Osteoblast (primary cell): ENCODE results near the gene SPOP. TPM values are rescaled to one million over a fixed set of nuclear protein-coding genes. Genes with fewer than 3 reads are reported as not detected.
A peak's percentile ranks its signal among the peaks of the same experiment; 100 is the strongest.
"Not testable (repeated sequence)": the region's sequence is repeated elsewhere in the genome, so short reads cannot be mapped to it uniquely, and the experiment has no call there.

Experiments
- DNase-seq: peaks from one replicate; pipeline ENCODE4 v3.0.0; 2011; ENCODE audit warnings: low spot score, mixed read lengths; ENCODE audit not compliant: insufficient read length; ENCODE audit errors: missing footprints
- H2AFZ ChIP-seq: 2 replicates; pipeline ENCODE4 v1.6.0; 2011; ENCODE audit warnings: mild to moderate bottlenecking, low read length
- H3K27ac ChIP-seq: 2 replicates; pipeline ENCODE4 v1.5.1; 2011; ENCODE audit warnings: mild to moderate bottlenecking, low read depth, low read length, moderate library complexity
- H3K27me3 ChIP-seq: 2 replicates; pipeline ENCODE4 v1.6.0; 2012; ENCODE audit warnings: mild to moderate bottlenecking, control low read depth, inconsistent platforms, low read length, moderate library complexity; ENCODE audit not compliant: insufficient read depth
- H3K36me3 ChIP-seq: 2 replicates; pipeline ENCODE4 v1.5.1; 2011; ENCODE audit warnings: mild to moderate bottlenecking, low read length, control low read depth, moderate library complexity; ENCODE audit not compliant: insufficient read depth
- H3K4me1 ChIP-seq: 2 replicates; pipeline ENCODE4 v1.5.1; 2011; ENCODE audit warnings: mild to moderate bottlenecking, low read length, control low read depth, moderate library complexity; ENCODE audit not compliant: insufficient read depth
- H3K4me2 ChIP-seq: 2 replicates; pipeline ENCODE4 v1.6.0; 2011; ENCODE audit warnings: mild to moderate bottlenecking, low read length; ENCODE audit not compliant: insufficient read depth
- H3K4me3 ChIP-seq: fragments of 200-600 bp; sonication (generic); 3 replicates; pipeline ENCODE4 v1.5.1; 2012; ENCODE audit warnings: mild to moderate bottlenecking, low read length, inconsistent platforms; ENCODE audit not compliant: insufficient read depth
- H3K79me2 ChIP-seq: 2 replicates; pipeline ENCODE4 v1.6.0; 2012; ENCODE audit warnings: mild to moderate bottlenecking, low read length, control low read depth, inconsistent platforms; ENCODE audit not compliant: insufficient read depth
- H3K9me3 ChIP-seq: 2 replicates; pipeline ENCODE4 v1.5.1; 2011; ENCODE audit warnings: low read depth, low read length, control low read depth
- H4K20me1 ChIP-seq: 2 replicates; pipeline ENCODE4 v1.6.0; 2012; ENCODE audit warnings: mild to moderate bottlenecking, low read length, control low read depth; ENCODE audit not compliant: insufficient read depth
- total RNA-seq: library from RNA; depleted of rRNA; stranded (reverse); fragments of >200 nt; gene quantifications from 2 replicates; pipeline ENCODE4 v1.2.3, GENCODE V29; 2012
- TF ChIP-seq, protein P1 (sequence below): IDR thresholded peaks from 2 replicates; pipeline ENCODE4 v1.5.1; 2011; ENCODE audit warnings: mild to moderate bottlenecking, low read depth, low read length, moderate library complexity; ENCODE audit errors: extremely low read depth

The SPOP gene
- 55.7 and 61.6 TPM in 2 replicates for total RNA-seq

GRCh38 chr17:49677933-49678847 lies at the start of gene SPOP:
SPOP (minus strand) TSS chr17:49678097; CDS start chr17:49622810, 55,287 bp downstream.
- Histone ChIP-seq H3K79me2 (peaks cover 39% of the 10 kb centered on the region), H2AFZ (peak within 1 kb of the TSS; percentile 93), H3K27ac (peak within 1 kb of the TSS; percentile 84), H3K27me3 (peaks cover 5% of the 10 kb centered on the region), H3K9me3 (no peaks in the 10 kb centered on the region), H3K4me1 (peaks cover 9% of the 10 kb centered on the region), H3K36me3 (peaks cover 6% of the 10 kb centered on the region), H3K4me3 (peak within 1 kb of the TSS; percentile 71), H4K20me1 (peaks cover 16% of the 10 kb centered on the region), H3K4me2 (peak within 1 kb of the TSS; percentile 90)
- DNase-seq, result peak; percentile 98
- TF ChIP-seq, protein P1, sequence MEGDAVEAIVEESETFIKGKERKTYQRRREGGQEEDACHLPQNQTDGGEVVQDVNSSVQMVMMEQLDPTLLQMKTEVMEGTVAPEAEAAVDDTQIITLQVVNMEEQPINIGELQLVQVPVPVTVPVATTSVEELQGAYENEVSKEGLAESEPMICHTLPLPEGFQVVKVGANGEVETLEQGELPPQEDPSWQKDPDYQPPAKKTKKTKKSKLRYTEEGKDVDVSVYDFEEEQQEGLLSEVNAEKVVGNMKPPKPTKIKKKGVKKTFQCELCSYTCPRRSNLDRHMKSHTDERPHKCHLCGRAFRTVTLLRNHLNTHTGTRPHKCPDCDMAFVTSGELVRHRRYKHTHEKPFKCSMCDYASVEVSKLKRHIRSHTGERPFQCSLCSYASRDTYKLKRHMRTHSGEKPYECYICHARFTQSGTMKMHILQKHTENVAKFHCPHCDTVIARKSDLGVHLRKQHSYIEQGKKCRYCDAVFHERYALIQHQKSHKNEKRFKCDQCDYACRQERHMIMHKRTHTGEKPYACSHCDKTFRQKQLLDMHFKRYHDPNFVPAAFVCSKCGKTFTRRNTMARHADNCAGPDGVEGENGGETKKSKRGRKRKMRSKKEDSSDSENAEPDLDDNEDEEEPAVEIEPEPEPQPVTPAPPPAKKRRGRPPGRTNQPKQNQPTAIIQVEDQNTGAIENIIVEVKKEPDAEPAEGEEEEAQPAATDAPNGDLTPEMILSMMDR, result no peak

- Histone ChIP-seq H3K9me3 (no peaks in the 10 kb centered on the region), H3K4me1 (peaks cover 10% of the 10 kb centered on the region), H3K4me2 (no peak overlapping the region), H4K20me1 (peaks cover 4% of the 10 kb centered on the region), H2AFZ (no peak overlapping the region), H3K27ac (no peak overlapping the region), H3K27me3 (no peaks in the 10 kb centered on the region), H3K36me3 (no peaks in the 10 kb centered on the region), H3K79me2 (no peaks in the 10 kb centered on the region), H3K4me3 (no peak overlapping the region)
- DNase-seq, result no peak
- TF ChIP-seq, protein P1, result no peak
These were observed 49.5 kb upstream of the SPOP start for GRCh38 chr17:49727380-49727779.

DNA sequence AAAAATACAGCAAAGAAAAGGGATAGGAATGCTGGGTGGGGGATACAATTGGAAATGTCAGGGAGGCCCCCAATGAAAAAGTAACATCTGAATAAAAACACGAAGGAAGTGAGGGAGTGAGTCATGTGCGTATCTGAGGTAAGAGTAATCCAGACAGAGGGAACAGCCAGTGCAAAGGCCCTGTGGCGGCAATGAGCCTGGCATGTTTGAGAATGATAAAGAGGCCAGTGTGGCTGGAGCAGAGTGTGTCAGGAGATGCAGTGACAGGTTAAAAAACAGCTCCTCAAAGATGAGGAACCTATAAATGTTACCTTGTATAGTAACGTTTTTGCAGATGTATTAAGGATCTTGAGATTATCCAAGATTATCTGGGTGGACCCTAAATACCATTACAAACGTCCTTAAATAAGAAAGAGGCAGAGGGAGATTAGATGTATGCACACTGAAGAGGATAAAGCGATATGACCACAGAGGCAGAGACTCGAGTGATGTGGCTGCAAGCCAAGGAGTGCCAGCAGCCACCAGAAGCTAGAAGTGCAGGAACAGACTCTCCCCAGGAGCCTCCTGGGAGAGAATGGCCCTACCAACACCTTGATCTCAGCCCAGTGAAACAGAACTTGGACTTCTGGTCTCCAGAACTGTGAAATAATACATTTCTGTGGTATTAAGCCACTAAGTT lies 47.7 kb upstream of the SPOP start:
- Histone ChIP-seq H3K27me3 (no peaks in the 10 kb centered on the region), H3K27ac (no peak overlapping the region), H3K4me3 (no peak overlapping the region), H4K20me1 (peaks cover 4% of the 10 kb centered on the region), H3K4me2 (no peak overlapping the region), H3K79me2 (no peaks in the 10 kb centered on the region), H3K4me1 (peaks cover 9% of the 10 kb centered on the region), H2AFZ (no peak overlapping the region), H3K36me3 (no peaks in the 10 kb centered on the region), H3K9me3 (no peaks in the 10 kb centered on the region)
- no peak for DNase-seq
- TF ChIP-seq, protein P1, result no peak

DNA sequence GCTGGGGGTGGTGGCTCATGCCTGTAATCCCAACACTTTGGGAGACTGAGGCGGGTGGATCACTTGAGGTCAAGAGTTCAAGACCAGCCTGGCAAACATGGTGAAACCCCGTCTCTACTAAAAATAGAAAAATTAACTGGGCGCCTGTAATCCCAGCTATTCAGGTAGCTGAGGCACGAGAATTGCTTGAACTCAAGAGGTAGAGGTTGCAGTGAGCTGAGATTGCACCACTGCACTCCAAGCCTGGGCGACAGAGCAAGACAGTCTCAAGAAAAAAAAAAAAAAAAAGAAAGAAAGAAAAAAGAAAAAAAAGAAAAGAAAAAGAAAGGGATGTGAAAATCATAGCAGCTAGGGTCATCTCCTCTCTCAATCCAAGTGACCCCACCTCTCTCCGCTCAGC lies 46.7 kb upstream of the SPOP start:
- not testable (repeated sequence) for H3K79me2 ChIP-seq, H3K4me2 ChIP-seq, H2AFZ ChIP-seq, H3K36me3 ChIP-seq, DNase-seq, H4K20me1 ChIP-seq, H3K27me3 ChIP-seq, H3K27ac ChIP-seq, H3K9me3 ChIP-seq, H3K4me1 ChIP-seq, H3K4me3 ChIP-seq
